ENCODE data around the gene BRD2. TPM values are rescaled to one million over a fixed set of nuclear protein-coding genes. Genes with fewer than 3 reads are reported as not detected.
"Not testable (repeated sequence)": the region's sequence is repeated elsewhere in the genome, so short reads cannot be mapped to it uniquely, and the experiment has no call there.

The BRD2 gene
- total RNA-seq, 2 experiments from 2014 or later = 219 to 235 TPM

DNA sequence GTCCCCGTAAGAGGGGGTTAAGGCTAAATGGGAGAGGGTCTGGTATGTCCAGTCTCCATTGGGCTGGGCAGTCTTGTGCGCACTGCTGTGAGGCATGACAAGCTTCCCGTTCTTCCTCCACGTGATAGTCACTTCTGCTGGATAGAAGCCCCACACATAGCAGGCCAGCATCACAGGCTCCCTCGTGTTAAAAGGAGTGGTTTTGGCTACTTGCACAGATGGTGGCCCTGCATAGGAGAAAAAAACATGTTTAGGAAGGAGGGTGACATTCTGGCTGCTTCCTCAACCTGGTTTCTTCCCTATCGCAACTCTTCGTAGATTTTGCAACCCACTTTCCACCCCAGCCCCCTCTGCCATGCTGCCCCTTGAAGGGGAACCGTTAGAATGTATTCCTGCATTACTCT, 31.2 kb upstream of the BRD2 start:
- Mint-ChIP-seq H3K4me3 (no peak overlapping the region), H3K4me1 (ENCODE audit: low read depth) (peaks cover 37% of the 10 kb centered on the region), H3K27ac (no peak overlapping the region), H3K36me3 (ENCODE audit: low read depth) (no peaks in the 10 kb centered on the region), H3K27me3 (no peaks in the 10 kb centered on the region), H3K9me3 (no peaks in the 10 kb centered on the region)
- ATAC-seq (no peak), DNase-seq (no peak)
- POLR2A ChIA-PET = interaction anchor here (0.6 to 15.8 kb wide), 3 partner anchors 16 to 60 kb away, joined by 3 to 392 read pairs (median 3); partner anchors contain the start of genes BRD2 and HLA-DMA
- intact Hi-C loops (cut with micrococcal nuclease) = no loop called here
- no peak for TF ChIP-seq CTCF (IDR thresholded peaks at IDR 0.05)
- CTCF ChIA-PET = interaction anchor here (1.4 to 15.9 kb wide), 3 partner anchors 15 to 46 kb away, joined by 3 to 372 read pairs (median 364); partner anchors contain the start of gene HLA-DMA

DNA sequence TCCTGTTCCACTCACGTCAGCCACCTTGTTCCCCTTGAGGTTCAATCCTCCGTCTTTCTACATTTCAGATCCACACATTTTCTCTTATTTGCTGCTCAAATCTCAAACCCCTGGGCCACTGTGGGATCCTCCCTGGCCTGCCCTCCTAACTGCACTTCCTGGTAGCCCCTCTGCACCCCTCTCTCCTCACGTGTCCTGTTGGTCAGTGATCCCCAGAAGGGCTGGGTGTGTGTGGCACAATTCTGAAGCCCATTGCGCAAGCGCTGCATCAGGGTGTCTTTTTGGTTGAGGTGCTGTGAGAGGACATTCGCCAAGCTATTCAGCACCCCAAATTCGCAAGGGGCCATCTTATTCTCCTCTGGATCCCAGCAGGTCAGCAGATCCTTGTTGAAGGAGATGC, 29.9 kb upstream of the BRD2 start:
- intact Hi-C loops (cut with micrococcal nuclease) = no loop called here
- no peak for TF ChIP-seq CTCF (IDR thresholded peaks at IDR 0.05)
- H3K36me3 Mint-ChIP-seq (ENCODE audit: low read depth) = no peaks in the 10 kb centered on the region
- DNase-seq = no peak
- H3K4me3 Mint-ChIP-seq = no peak overlapping the region
- no peak for ATAC-seq
- H3K9me3 Mint-ChIP-seq = no peaks in the 10 kb centered on the region
- H3K4me1 Mint-ChIP-seq (ENCODE audit: low read depth) = peaks cover 48% of the 10 kb centered on the region
- no peaks in the 10 kb centered on the region for H3K27me3 Mint-ChIP-seq
- H3K27ac Mint-ChIP-seq = no peak overlapping the region
- ChIA-PET POLR2A (interaction anchor here (0.9 to 15.8 kb wide), 3 partner anchors 24 to 85 kb away, joined by 3 to 392 read pairs (median 3); partner anchors contain the start of genes BRD2 and TAP1), CTCF (interaction anchor here (0.9 to 15.9 kb wide), 4 partner anchors 14 to 53 kb away, joined by 3 to 372 read pairs (median 193); partner anchors contain the start of genes BRD2 and HLA-DMA)

DNA sequence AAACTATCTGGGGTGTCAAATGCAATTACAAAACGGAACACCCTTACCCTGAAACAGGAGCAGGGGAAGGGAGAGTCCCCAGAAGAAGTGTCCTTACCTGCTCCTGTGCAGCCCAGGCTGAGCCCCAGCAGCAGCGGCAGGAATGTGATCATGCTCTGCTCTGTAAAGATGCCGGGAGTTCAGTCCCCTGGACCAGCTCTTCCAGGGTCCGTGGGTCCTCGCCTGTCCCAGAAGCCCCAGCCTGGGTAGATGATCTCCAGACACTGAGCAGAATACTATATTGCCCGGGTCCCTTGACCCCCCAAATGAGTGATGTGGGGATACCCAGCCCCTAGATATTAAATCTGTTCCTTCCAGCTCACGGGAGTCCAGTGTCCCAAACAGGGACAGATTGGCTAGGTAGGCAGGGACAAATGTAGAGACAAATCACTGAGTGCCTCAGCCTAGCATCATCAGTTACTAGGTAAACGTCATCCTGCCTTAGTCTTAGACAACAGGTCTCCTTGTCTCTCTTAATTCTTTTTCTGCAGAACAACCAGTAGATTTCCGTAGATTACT, 27.7 kb upstream of the BRD2 start, which contains the start of gene HLA-DMB:
Gene HLA-DMB (minus strand): TSS at position 373 of the 558 bp plus-strand sequence. CDS start 221 bp downstream, at position 152.
- DNase-seq (peak; percentile 69), ATAC-seq (peak; percentile 76)
- ChIA-PET POLR2A (interaction anchor here (1.5 to 15.8 kb wide), 3 partner anchors 12 to 35 kb away, joined by 5 to 392 read pairs (median 8); partner anchors contain the start of genes BRD2 and HLA-DMA), CTCF (interaction anchor here (0.8 to 15.9 kb wide), 9 partner anchors 10 to 102 kb away, joined by 3 to 372 read pairs (median 8); partner anchors contain the start of genes BRD2, HLA-DMA, TAP1 and TAP2)
- no peaks in the 10 kb centered on the region for H3K27me3 Mint-ChIP-seq
- no peaks in the 10 kb centered on the region for H3K36me3 Mint-ChIP-seq (ENCODE audit: low read depth)
- intact Hi-C loops (cut with micrococcal nuclease) = loop anchor here (2.0 kb wide), 1 partner anchor 28 kb away; the partner anchor contains the start of gene BRD2
- TF ChIP-seq CTCF (IDR thresholded peaks at IDR 0.05) = no peak
- H3K4me1 Mint-ChIP-seq (ENCODE audit: low read depth) = peaks cover 64% of the 10 kb centered on the region
- peaks cover 5% of the 10 kb centered on the region for H3K9me3 Mint-ChIP-seq
- H3K4me3 Mint-ChIP-seq = peak within 1 kb of the TSS; percentile 77
- peak within 1 kb of the TSS; percentile 97 for H3K27ac Mint-ChIP-seq

GRCh38 chr6:32941214-32941768, 27.1 kb upstream of the BRD2 start:
- Mint-ChIP-seq H3K4me1 (ENCODE audit: low read depth) (peaks cover 68% of the 10 kb centered on the region), H3K27me3 (no peaks in the 10 kb centered on the region), H3K27ac (peak overlapping the region; percentile 97), H3K36me3 (ENCODE audit: low read depth) (no peaks in the 10 kb centered on the region), H3K9me3 (peaks cover 5% of the 10 kb centered on the region), H3K4me3 (peak overlapping the region; percentile 77)
- ATAC-seq (peak; percentile 72), DNase-seq (peak; percentile 85)
- no peak for TF ChIP-seq CTCF (IDR thresholded peaks at IDR 0.05)
- ChIA-PET POLR2A (interaction anchor here (1.0 to 15.8 kb wide), 6 partner anchors 12 to 113 kb away, joined by 3 to 392 read pairs (median 6); partner anchors contain the start of genes BRD2 and HLA-DMA), CTCF (interaction anchor here (0.7 to 15.9 kb wide), 12 partner anchors 7 to 103 kb away, joined by 3 to 372 read pairs (median 7); partner anchors contain the start of genes BRD2, HLA-DMA and TAP2)
- intact Hi-C loops (cut with micrococcal nuclease) = loop anchor here (2.0 kb wide), 1 partner anchor 28 kb away; the partner anchor contains the start of gene BRD2

- ATAC-seq; H3K36me3 Mint-ChIP-seq (ENCODE audit: low read depth); H3K4me3 Mint-ChIP-seq; H3K27me3 Mint-ChIP-seq; DNase-seq; H3K9me3 Mint-ChIP-seq; intact Hi-C loops (cut with micrococcal nuclease); H3K27ac Mint-ChIP-seq: not testable (repeated sequence)
- POLR2A ChIA-PET = interaction anchor here (1.7 to 15.8 kb wide), 4 partner anchors 10 to 33 kb away, joined by 7 to 392 read pairs (median 13); partner anchors contain the start of gene BRD2
- peaks cover 75% of the 10 kb centered on the region for H3K4me1 Mint-ChIP-seq (ENCODE audit: low read depth)
- CTCF ChIA-PET = interaction anchor here (0.7 to 15.9 kb wide), 17 partner anchors 9 to 104 kb away, joined by 3 to 372 read pairs (median 5); partner anchors contain the start of genes BRD2, HLA-DMA, PSMB9 and TAP2
Measured at GRCh38 chr6:32942555-32943123, 25.8 kb upstream of the BRD2 start.
